Effector CD8-positive, alpha-beta T cell (primary cell): ENCODE results near the gene SLC37A1.

ENCODE experiments used
- DNase-seq: peaks from one replicate; lab custom pipeline; 2025; lab: John Stamatoyannopoulos, UW

The SLC37A1 gene

GRCh38 chr21:42574234-42575027 lies 60.8 kb downstream of the SLC37A1 start:
- DNase-seq, result no peak

- DNase-seq, result no peak
Measured at GRCh38 chr21:42575111-42575510, 61.5 kb downstream of the SLC37A1 start.

GRCh38 chr21:42576639-42577038 lies 63.0 kb downstream of the SLC37A1 start:
- DNase-seq, result no peak

- no peak for DNase-seq
Measured at GRCh38 chr21:42578034-42578433, 64.4 kb downstream of the SLC37A1 start.

GRCh38 chr21:42578761-42579415 lies 65.2 kb downstream of the SLC37A1 start:
- DNase-seq, result no peak

- DNase-seq, result no peak
Measured at GRCh38 chr21:42579456-42580075, 65.9 kb downstream of the SLC37A1 start.

GRCh38 chr21:42580076-42580792 lies 66.6 kb downstream of the SLC37A1 start:
- DNase-seq, result no peak

GRCh38 chr21:42580793-42581321 lies 67.2 kb downstream of the SLC37A1 start:
- no peak for DNase-seq

GRCh38 chr21:42581336-42581992 lies 67.8 kb downstream of the SLC37A1 start:
- no peak for DNase-seq

- DNase-seq, result no peak
Measured at GRCh38 chr21:42581993-42582786, 68.5 kb downstream of the SLC37A1 start.

GRCh38 chr21:42582787-42583476 lies 69.3 kb downstream of the SLC37A1 start:
- DNase-seq, result no peak

GRCh38 chr21:42583477-42584295 lies 70.0 kb downstream of the SLC37A1 start:
- DNase-seq, result no peak

- no peak for DNase-seq
Measured at GRCh38 chr21:42584296-42584641, 70.6 kb downstream of the SLC37A1 start.

GRCh38 chr21:42585881-42586280 lies 72.2 kb downstream of the SLC37A1 start:
- no peak for DNase-seq

GRCh38 chr21:42586406-42586805 lies 72.8 kb downstream of the SLC37A1 start:
- no peak for DNase-seq

GRCh38 chr21:42587036-42587435 lies 73.4 kb downstream of the SLC37A1 start:
- DNase-seq, result no peak

GRCh38 chr21:42590431-42591131 lies 76.9 kb downstream of the SLC37A1 start:
- DNase-seq, result no peak

- DNase-seq, result no peak
Measured at GRCh38 chr21:42591170-42591869, 77.7 kb downstream of the SLC37A1 start.
